GM18519 (cell line): ENCODE data around the gene ARHGEF5.
"Not testable (repeated sequence)": the region's sequence is repeated elsewhere in the genome, so short reads cannot be mapped to it uniquely, and the experiment has no call there.

ENCODE experiments used
- ATAC-seq: cut with Tn5 transposase; IDR thresholded peaks from one replicate; pipeline ENCODE4 v1.9.1; 2021; ENCODE audit warnings: mild to moderate bottlenecking, moderate library complexity; ENCODE audit not compliant: unreplicated experiment, low FRiP score

The ARHGEF5 gene

GRCh38 chr7:144418931-144419330, 63.7 kb downstream of the ARHGEF5 start:
- not testable (repeated sequence) for ATAC-seq

GRCh38 chr7:144427539-144427938, 72.3 kb downstream of the ARHGEF5 start:
- ATAC-seq, result not testable (repeated sequence)

GRCh38 chr7:144428431-144428830, 73.2 kb downstream of the ARHGEF5 start:
- no peak for ATAC-seq
